BLaER1 treated with 17β-estradiol and CSF1 and Interleukin-3, amounts not matched to agents 10 nM and 100 nM (cell line): ENCODE results near the gene TM2D1.

Experiments used
- H3K27ac ChIP-seq, 11 experiments: shearing (Covaris generic); formaldehyde crosslinking; 2 replicates each; pipeline ENCODE4 v1.8.1; 2022
- H3K27me3 ChIP-seq, 11 experiments: shearing (Covaris generic); formaldehyde crosslinking; 2 replicates each; pipeline ENCODE4 v1.8.1; 2022
- H3K36me3 ChIP-seq, 11 experiments: shearing (Covaris generic); formaldehyde crosslinking; 2 replicates each; pipeline ENCODE4 v1.8.1; 2022
- H3K4me1 ChIP-seq, 10 experiments: shearing (Covaris generic); formaldehyde crosslinking; 2 replicates each; pipeline ENCODE4 v1.8.1; 2022
- H3K4me2 ChIP-seq, 11 experiments: shearing (Covaris generic); formaldehyde crosslinking; 2 replicates each; pipeline ENCODE4 v1.8.1; 2022
- H3K4me3 ChIP-seq, 10 experiments: shearing (Covaris generic); formaldehyde crosslinking; 2 replicates each; pipeline ENCODE4 v1.8.1; 2022
- H3K9ac ChIP-seq, 11 experiments: shearing (Covaris generic); formaldehyde crosslinking; 2 replicates each; pipeline ENCODE4 v1.8.1; 2022
- H3K9me3 ChIP-seq, 11 experiments: shearing (Covaris generic); formaldehyde crosslinking; replicated peaks in 1 of 11; 2 replicates each; pipeline ENCODE4 v1.8.1; 2022
- H4K20me1 ChIP-seq, 11 experiments: shearing (Covaris generic); formaldehyde crosslinking; 2 replicates each; pipeline ENCODE4 v1.8.1; 2022
- Cebpa-rat ChIP-seq, 11 experiments: shearing (Covaris generic); IDR thresholded peaks; 2 replicates each; pipeline ENCODE4 v1.8.1; 2022

The TM2D1 gene

GRCh38 chr1:61640531-61641530 lies 84.1 kb downstream of the TM2D1 start:
- H3K27ac ChIP-seq, result peak overlapping the region in 4 of 11 experiments; percentile 20 to 51 (median 27); a peak in 5 of 22 replicates
- H3K9me3 ChIP-seq, result no peaks in the 10 kb centered on the region
- no peaks in the 10 kb centered on the region for H4K20me1 ChIP-seq
- H3K9ac ChIP-seq, result peak overlapping the region in 3 of 11 experiments; percentile 36 to 70 (median 57); a peak in 4 of 22 replicates
- H3K4me2 ChIP-seq, result peak overlapping the region; percentile 45 to 90 (median 61)
- H3K27me3 ChIP-seq, result peaks cover 0 to 10% (median 0%) of the 10 kb centered on the region in 11 experiments; a peak in 5 of 22 replicates
- no peaks in the 10 kb centered on the region for H3K36me3 ChIP-seq
- no peak for TF ChIP-seq Cebpa-rat (IDR thresholded peaks at IDR 0.05)
- peak overlapping the region in 4 of 10 experiments; percentile 40 to 55 (median 45); a peak in 6 of 20 replicates for H3K4me3 ChIP-seq
- H3K4me1 ChIP-seq, result peaks cover 0 to 26% (median 10%) of the 10 kb centered on the region in 10 experiments; a peak in 11 of 20 replicates

- Histone ChIP-seq H3K9ac (no peak overlapping the region), H3K9me3 (no peaks in the 10 kb centered on the region), H3K4me2 (no peak overlapping the region), H3K4me3 (no peak overlapping the region), H3K36me3 (no peaks in the 10 kb centered on the region), H3K27me3 (peaks cover 0 to 10% (median 0%) of the 10 kb centered on the region in 11 experiments; a peak in 5 of 22 replicates), H3K27ac (no peak overlapping the region), H4K20me1 (no peaks in the 10 kb centered on the region), H3K4me1 (peaks cover 0 to 26% (median 10%) of the 10 kb centered on the region in 10 experiments; a peak in 11 of 20 replicates)
- TF ChIP-seq Cebpa-rat (IDR thresholded peaks at IDR 0.05), result no peak
These were observed 85.2 kb downstream of the TM2D1 start for GRCh38 chr1:61639608-61640336.

GRCh38 chr1:61638911-61639605 lies 85.9 kb downstream of the TM2D1 start:
- no peak overlapping the region for H3K27ac ChIP-seq
- H3K4me2 ChIP-seq, result peak overlapping the region in 1 of 11 experiments; percentile 19; a peak in 1 of 22 replicates
- peaks cover 0 to 26% (median 10%) of the 10 kb centered on the region in 10 experiments; a peak in 11 of 20 replicates for H3K4me1 ChIP-seq
- H4K20me1 ChIP-seq, result no peaks in the 10 kb centered on the region
- H3K36me3 ChIP-seq, result no peaks in the 10 kb centered on the region
- TF ChIP-seq Cebpa-rat (IDR thresholded peaks at IDR 0.05), result no peak
- H3K27me3 ChIP-seq, result peaks cover 0 to 10% (median 0%) of the 10 kb centered on the region in 11 experiments; a peak in 5 of 22 replicates
- no peak overlapping the region for H3K4me3 ChIP-seq
- H3K9me3 ChIP-seq, result no peaks in the 10 kb centered on the region
- no peak overlapping the region for H3K9ac ChIP-seq

DNA sequence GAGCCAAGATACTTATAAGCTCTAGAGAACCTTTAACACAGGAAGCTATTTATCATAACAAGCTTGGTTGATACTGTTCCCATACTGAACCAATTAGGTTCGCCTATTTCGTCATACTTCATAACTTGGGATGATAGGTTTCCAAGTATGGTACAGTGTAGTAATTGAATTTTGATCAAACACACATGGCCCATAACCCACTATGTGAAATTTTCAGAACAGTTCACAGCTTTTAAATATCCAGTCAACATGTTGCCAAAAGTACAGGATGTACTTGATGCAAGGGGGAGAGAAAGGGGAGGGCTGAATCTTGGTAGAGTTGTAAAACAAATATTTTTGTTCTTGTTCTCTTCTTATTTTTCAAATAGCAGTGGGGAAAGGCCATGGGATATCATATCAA lies 86.6 kb downstream of the TM2D1 start:
- Histone ChIP-seq H3K36me3 (no peaks in the 10 kb centered on the region), H4K20me1 (no peaks in the 10 kb centered on the region), H3K27me3 (peaks cover 0 to 10% (median 0%) of the 10 kb centered on the region in 11 experiments; a peak in 5 of 22 replicates), H3K9me3 (no peaks in the 10 kb centered on the region), H3K9ac (no peak overlapping the region), H3K4me1 (peaks cover 0 to 26% (median 10%) of the 10 kb centered on the region in 10 experiments; a peak in 11 of 20 replicates), H3K4me3 (no peak overlapping the region), H3K4me2 (no peak overlapping the region), H3K27ac (no peak overlapping the region)
- TF ChIP-seq Cebpa-rat (IDR thresholded peaks at IDR 0.05), result no peak

GRCh38 chr1:61637470-61637869 lies 87.5 kb downstream of the TM2D1 start:
- no peak overlapping the region for H3K27ac ChIP-seq
- H3K4me3 ChIP-seq, result no peak overlapping the region
- no peaks in the 10 kb centered on the region for H4K20me1 ChIP-seq
- H3K4me2 ChIP-seq, result no peak overlapping the region
- peaks cover 0 to 10% (median 0%) of the 10 kb centered on the region in 11 experiments; a peak in 5 of 22 replicates for H3K27me3 ChIP-seq
- H3K4me1 ChIP-seq, result peaks cover 0 to 23% (median 10%) of the 10 kb centered on the region in 10 experiments; a peak in 11 of 20 replicates
- H3K9me3 ChIP-seq, result no peaks in the 10 kb centered on the region
- H3K36me3 ChIP-seq, result no peaks in the 10 kb centered on the region
- H3K9ac ChIP-seq, result no peak overlapping the region
- no peak for TF ChIP-seq Cebpa-rat (IDR thresholded peaks at IDR 0.05)

- Histone ChIP-seq H3K4me1 (peaks cover 0 to 17% (median 10%) of the 10 kb centered on the region in 10 experiments; a peak in 11 of 20 replicates), H3K9ac (no peak overlapping the region), H3K36me3 (no peaks in the 10 kb centered on the region), H3K4me3 (no peak overlapping the region), H3K4me2 (no peak overlapping the region), H3K27ac (no peak overlapping the region), H3K9me3 (no peaks in the 10 kb centered on the region), H3K27me3 (peaks cover 0 to 10% (median 0%) of the 10 kb centered on the region in 11 experiments; a peak in 5 of 22 replicates), H4K20me1 (no peaks in the 10 kb centered on the region)
- TF ChIP-seq Cebpa-rat (IDR thresholded peaks at IDR 0.05), result no peak
These were observed 88.1 kb downstream of the TM2D1 start for GRCh38 chr1:61636814-61637213.

DNA sequence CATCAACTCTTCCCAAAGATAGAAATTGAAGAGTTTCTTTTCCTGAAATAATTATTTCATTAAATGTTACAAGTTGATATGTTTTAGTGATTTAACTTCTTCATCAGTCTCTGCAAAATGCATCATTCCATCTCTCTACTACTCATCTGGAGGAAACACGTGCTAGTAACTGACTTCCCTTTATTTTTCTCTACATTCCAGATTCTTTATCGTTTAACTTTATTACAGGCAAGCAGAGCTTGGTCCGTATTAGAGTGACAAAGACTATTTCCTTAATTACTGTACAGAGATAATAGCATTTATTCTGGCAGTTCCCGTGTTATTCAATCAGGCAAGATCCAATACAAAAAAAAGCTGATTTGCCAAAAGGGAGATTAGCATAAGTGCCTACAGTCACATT lies 88.6 kb downstream of the TM2D1 start:
- Histone ChIP-seq H3K27ac (no peak overlapping the region), H3K4me3 (no peak overlapping the region), H4K20me1 (no peaks in the 10 kb centered on the region), H3K4me1 (peaks cover 0 to 13% (median 7%) of the 10 kb centered on the region in 10 experiments; a peak in 11 of 20 replicates), H3K27me3 (peaks cover 0 to 7% (median 0%) of the 10 kb centered on the region in 11 experiments; a peak in 5 of 22 replicates), H3K36me3 (no peaks in the 10 kb centered on the region), H3K4me2 (no peak overlapping the region), H3K9me3 (no peaks in the 10 kb centered on the region), H3K9ac (no peak overlapping the region)
- no peak for TF ChIP-seq Cebpa-rat (IDR thresholded peaks at IDR 0.05)

GRCh38 chr1:61635557-61635956 lies 89.4 kb downstream of the TM2D1 start:
- Histone ChIP-seq H3K36me3 (no peaks in the 10 kb centered on the region), H3K9me3 (no peaks in the 10 kb centered on the region), H3K4me2 (no peak overlapping the region), H3K9ac (no peak overlapping the region), H4K20me1 (no peaks in the 10 kb centered on the region), H3K27me3 (no peaks in the 10 kb centered on the region), H3K4me1 (peaks cover 0 to 5% (median 0%) of the 10 kb centered on the region in 10 experiments; a peak in 2 of 20 replicates), H3K27ac (no peak overlapping the region), H3K4me3 (no peak overlapping the region)
- TF ChIP-seq Cebpa-rat (IDR thresholded peaks at IDR 0.05), result no peak
